ENCODE data around the gene SMCO4. TPM values are rescaled to one million over a fixed set of nuclear protein-coding genes. Genes with fewer than 3 reads are reported as not detected.
"Not testable (repeated sequence)": the region's sequence is repeated elsewhere in the genome, so short reads cannot be mapped to it uniquely, and the experiment has no call there.

The SMCO4 gene
- total RNA-seq, 4 donors from 2014 or later, result 8.5 to 30.1 (median 20.9) TPM

GRCh38 chr11:93478841-93479240 lies 64.3 kb downstream of the SMCO4 start:
- DNase-seq (ENCODE audit: low spot score) (no peak), ATAC-seq (ENCODE audit: low FRiP score) (no peak)
- no peak for TF ChIP-seq CTCF (IDR thresholded peaks at IDR 0.05)

- ATAC-seq (ENCODE audit: low FRiP score) (no peak), DNase-seq (ENCODE audit: low spot score) (no peak)
- TF ChIP-seq CTCF (IDR thresholded peaks at IDR 0.05), result no peak
These were observed 65.4 kb downstream of the SMCO4 start for GRCh38 chr11:93477684-93478234.

GRCh38 chr11:93476796-93477195 lies 66.4 kb downstream of the SMCO4 start:
- DNase-seq (ENCODE audit: low spot score), result no peak
- no peak for TF ChIP-seq CTCF (IDR thresholded peaks at IDR 0.05)
- ATAC-seq (ENCODE audit: low FRiP score), result no peak

GRCh38 chr11:93474123-93474522 lies 69.1 kb downstream of the SMCO4 start:
- TF ChIP-seq CTCF (IDR thresholded peaks at IDR 0.05), result no peak

GRCh38 chr11:93468290-93468689 lies 74.9 kb downstream of the SMCO4 start:
- TF ChIP-seq CTCF (IDR thresholded peaks at IDR 0.05), result no peak
- ATAC-seq (ENCODE audit: low FRiP score) (no peak), DNase-seq (ENCODE audit: low spot score) (no peak)

More at GRCh38 chr11:93474123-93474522, 69.1 kb downstream of the SMCO4 start:
- ATAC-seq (ENCODE audit: low FRiP score), result no peak
- no peak for DNase-seq (ENCODE audit: low spot score)

- ATAC-seq (ENCODE audit: low FRiP score) (no peak), DNase-seq (ENCODE audit: low spot score) (no peak)
- no peak for TF ChIP-seq CTCF (IDR thresholded peaks at IDR 0.05)
These were observed 76.1 kb downstream of the SMCO4 start for GRCh38 chr11:93467054-93467453.

- no peak for ATAC-seq (ENCODE audit: low FRiP score)
- DNase-seq (ENCODE audit: low spot score), result no peak
- no peak for TF ChIP-seq CTCF (IDR thresholded peaks at IDR 0.05)
These were observed 78.2 kb downstream of the SMCO4 start for GRCh38 chr11:93464927-93465540.

GRCh38 chr11:93463666-93464065 lies 79.5 kb downstream of the SMCO4 start:
- not testable (repeated sequence) for DNase-seq (ENCODE audit: low spot score); ATAC-seq (ENCODE audit: low FRiP score)

Data from omental fat pad (tissue), 4 donors.